ENCODE data around the gene MLPH. TPM values are rescaled to one million over a fixed set of nuclear protein-coding genes. Genes with fewer than 3 reads are reported as not detected.

MLPH gene
- polyA plus RNA-seq, 6 donors from 2014 or later: not detected

DNA sequence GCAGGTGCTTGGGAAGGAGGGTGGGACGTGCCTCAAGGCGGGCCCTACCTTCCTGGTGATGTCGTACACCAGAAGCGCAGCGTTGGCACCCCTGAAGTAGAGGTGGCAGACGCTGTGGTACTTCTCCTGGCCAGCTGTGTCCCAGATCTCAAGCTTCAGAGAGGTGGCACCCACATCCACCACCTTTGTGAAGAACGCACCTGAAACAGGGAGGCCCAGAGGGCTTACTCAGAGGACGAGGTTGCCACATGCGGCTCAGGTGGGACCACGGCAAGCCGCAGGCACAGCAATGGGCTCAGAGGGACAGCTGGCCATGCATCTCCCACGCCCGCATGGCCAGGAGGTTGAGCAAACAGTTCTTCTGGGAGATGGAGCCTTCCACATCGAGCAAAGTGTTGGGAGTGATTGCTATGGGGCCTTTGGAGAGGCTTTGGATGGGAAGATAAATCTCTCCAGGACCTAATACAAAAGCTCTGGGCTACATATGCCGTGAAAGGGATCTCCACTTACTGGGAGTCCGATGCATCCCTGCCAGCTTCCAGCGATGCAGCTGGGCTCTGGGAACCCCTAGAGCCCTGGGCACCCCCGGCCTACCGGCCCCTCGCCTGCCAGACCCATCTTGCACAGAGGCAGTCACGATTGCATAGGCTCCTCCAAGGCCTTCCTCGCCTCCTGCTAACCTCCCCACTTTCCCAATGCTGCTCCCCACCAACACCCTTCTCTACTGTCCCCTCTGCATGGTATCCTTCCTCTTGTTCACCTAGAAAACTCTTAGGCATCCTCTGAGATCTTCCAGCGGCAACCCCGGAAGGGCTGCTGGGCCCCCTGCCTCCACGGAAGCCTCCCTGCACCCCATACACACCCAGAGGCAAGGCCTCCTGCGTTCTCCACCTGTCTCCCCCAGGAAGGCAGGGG is 91.2 kb downstream of the MLPH start:
- Mint-ChIP-seq H3K27me3 (peaks cover 10 to 17% (median 13%) of the 10 kb centered on the region in 3 donors), H3K4me3 (no peak overlapping the region), H3K9me3 (no peaks in the 10 kb centered on the region), H3K36me3 (no peaks in the 10 kb centered on the region), H3K27ac (peak overlapping the region in 1 of 6 donors; percentile 6), H3K4me1 (peaks cover 0 to 2% (median 0%) of the 10 kb centered on the region in 3 donors)
- DNase-seq (no peak), ATAC-seq (ENCODE audit: low read depth in 2 of 2) (no peak)

DNA sequence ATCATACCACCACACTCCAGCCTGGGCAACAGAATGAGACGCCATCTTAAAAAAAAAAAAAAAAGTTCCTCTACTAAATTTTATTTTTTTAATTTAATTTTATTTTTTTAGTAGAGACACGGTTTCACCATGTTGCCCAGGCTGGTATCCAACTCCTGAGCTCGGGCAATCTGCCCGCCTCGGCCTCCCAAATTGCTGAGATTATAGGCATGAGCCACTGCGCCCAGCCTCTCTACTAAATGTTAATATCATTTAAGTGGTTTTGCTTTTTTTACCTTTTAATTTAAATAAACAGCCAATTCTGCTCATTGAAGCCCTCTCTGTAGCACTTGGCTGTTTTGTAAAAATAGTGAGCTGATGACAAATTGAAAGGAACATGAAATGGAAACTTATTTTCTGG is 94.3 kb downstream of the MLPH start:
- no peaks in the 10 kb centered on the region for H3K36me3 Mint-ChIP-seq
- no peaks in the 10 kb centered on the region for H3K9me3 Mint-ChIP-seq
- H3K27ac Mint-ChIP-seq: peak overlapping the region in 1 of 6 donors; percentile 34
- peaks cover 0 to 2% (median 0%) of the 10 kb centered on the region in 3 donors for H3K4me1 Mint-ChIP-seq
- H3K4me3 Mint-ChIP-seq: no peak overlapping the region
- H3K27me3 Mint-ChIP-seq: peaks cover 5 to 10% (median 8%) of the 10 kb centered on the region in 3 donors
- no peak for ATAC-seq (ENCODE audit: low read depth in 2 of 2)
- no peak for DNase-seq

DNA sequence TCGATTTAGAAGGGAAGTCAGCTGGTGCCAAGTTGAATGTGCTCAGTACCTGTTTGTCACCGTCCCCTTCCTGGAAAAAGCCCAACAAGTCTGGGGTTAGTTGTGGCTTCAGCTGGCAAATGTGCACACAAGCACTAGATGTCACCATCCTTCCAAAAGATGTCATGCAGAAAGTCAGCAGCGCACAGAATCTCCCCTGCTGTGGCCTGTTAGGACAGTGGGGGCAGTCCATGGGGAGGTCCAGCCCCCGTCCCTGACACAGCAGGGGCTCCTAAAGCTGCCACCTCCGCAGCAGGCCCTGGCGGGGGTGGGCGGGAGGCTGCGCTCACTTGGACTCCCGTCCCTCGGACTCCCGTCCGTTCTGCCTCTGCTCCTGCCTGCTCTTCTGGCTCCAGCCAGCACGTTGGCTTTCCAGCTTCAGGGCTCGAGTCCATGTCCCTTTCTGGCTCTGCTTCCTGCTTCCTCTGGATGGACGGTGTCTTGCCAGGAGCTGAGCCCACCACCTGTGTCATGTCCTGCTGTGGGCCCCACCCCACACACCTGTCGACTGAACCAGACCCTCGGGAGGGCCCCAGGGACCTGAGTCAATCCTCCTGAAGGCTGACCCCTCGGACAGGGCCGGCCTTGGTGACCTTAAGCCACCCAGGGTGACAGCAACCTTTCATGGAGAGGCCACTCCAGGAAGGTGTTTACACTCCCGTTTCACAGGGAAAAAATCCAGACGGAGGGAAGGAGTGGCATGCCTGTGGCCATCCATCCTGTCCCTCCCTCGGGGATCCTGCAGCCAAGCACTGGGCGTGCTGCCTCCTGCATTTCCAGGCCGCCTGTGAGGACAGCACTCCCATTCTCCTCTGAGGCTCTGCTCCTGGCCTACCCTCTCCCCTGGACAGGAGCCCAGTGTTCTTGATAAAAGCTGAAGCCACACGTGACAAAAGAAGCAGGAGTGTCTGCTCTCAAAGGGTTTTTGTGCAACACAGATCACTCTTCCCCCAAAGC is 95.0 kb downstream of the MLPH start:
- Mint-ChIP-seq H3K27ac (peak overlapping the region in 3 of 6 donors; percentile 24 to 62 (median 34)), H3K9me3 (no peaks in the 10 kb centered on the region), H3K27me3 (peaks cover 2 to 6% (median 2%) of the 10 kb centered on the region in 3 donors), H3K4me3 (no peak overlapping the region), H3K4me1 (peaks cover 0 to 2% (median 0%) of the 10 kb centered on the region in 3 donors), H3K36me3 (no peaks in the 10 kb centered on the region)
- DNase-seq (peak; percentile 55), ATAC-seq (ENCODE audit: low read depth in 2 of 2) (peak; percentile 85 to 87)

DNA sequence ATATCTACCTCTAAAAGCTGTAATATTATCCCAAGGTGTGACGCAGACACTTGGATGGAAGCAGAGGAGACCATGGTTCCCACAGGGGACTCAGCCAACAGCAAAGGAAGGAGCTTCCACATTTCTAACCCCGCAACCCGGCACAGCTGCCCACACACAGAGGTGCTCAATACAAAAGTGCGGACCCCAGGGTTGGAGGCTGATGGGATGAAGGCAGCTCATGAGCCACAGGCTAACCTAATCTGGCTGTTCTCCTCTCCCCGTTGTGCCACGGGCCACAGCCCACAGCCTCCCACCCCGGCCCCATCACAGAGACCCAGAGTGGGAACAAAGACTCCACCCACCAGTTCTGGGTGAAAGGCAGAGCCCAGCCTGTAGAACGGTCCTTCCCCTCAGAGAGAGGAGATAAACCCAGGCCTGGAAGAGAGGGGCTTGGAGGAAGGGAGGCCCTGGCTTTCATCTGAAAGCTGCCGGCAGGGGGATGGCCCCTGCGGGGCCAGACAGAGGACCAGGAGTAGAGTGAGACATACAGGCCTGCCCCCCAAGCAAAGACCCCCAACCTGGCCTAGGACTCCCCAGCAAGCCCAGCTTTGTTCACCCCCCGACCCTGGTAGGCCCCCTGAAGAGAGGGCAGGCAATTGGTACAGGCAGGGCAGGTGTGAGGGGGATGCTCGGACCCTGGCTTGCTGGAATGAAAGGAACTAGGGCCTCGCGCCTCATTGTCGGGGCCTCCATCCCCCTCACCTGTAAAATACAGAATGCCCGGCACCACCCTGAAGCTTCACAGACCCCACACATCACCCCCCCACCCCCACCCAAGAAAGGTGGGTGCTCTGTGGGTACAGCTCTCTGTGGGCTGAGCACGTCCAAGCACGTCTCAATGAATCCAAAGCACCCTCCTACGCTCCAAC is 96.6 kb downstream of the MLPH start:
- Mint-ChIP-seq H3K36me3 (no peaks in the 10 kb centered on the region), H3K27ac (peak overlapping the region in 2 of 6 donors; percentile 28 to 38), H3K4me1 (peaks cover 0 to 2% (median 0%) of the 10 kb centered on the region in 3 donors), H3K9me3 (no peaks in the 10 kb centered on the region), H3K27me3 (peaks cover 0 to 12% (median 0%) of the 10 kb centered on the region in 3 donors), H3K4me3 (no peak overlapping the region)
- ATAC-seq (ENCODE audit: low read depth in 2 of 2) (no peak), DNase-seq (no peak)

DNA sequence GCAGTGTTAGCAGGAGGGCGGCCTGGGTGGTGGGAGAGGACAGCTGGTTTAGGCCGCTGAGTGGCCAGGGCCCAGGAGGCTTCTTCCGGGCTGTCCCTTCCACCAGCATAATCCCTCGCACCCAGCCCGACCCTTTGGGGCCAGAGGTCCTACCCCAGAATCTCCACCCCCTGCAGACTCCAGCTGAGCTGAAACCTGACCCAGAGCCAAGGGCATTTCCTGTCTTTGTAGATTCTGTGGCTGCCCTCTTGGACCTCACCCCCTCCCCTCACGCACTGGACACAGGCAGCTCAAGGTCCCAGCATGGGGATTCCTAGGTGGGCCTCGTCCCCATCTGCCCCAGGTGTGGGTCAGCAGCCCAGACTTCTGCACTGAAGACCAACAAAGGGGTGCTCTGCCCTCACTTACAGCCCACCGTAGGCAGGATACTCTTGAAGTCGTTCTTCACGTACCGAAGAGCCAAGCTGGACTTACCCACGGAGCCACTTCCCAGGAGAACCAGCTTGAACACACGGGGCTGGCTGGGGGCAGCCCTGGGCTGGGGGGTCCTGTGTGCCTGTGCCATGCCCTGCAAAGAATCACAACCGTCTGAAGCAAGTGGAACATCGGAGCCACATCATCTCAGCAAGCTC is 98.7 kb downstream of the MLPH start:
- ATAC-seq (ENCODE audit: low read depth in 2 of 2) (no peak), DNase-seq (no peak)
- H3K4me1 Mint-ChIP-seq: peaks cover 0 to 6% (median 0%) of the 10 kb centered on the region in 3 donors
- no peaks in the 10 kb centered on the region for H3K9me3 Mint-ChIP-seq
- H3K36me3 Mint-ChIP-seq: no peaks in the 10 kb centered on the region
- peak overlapping the region in 2 of 6 donors; percentile 14 to 30 for H3K27ac Mint-ChIP-seq
- H3K4me3 Mint-ChIP-seq: no peak overlapping the region
- peaks cover 0 to 19% (median 5%) of the 10 kb centered on the region in 3 donors for H3K27me3 Mint-ChIP-seq

DNA sequence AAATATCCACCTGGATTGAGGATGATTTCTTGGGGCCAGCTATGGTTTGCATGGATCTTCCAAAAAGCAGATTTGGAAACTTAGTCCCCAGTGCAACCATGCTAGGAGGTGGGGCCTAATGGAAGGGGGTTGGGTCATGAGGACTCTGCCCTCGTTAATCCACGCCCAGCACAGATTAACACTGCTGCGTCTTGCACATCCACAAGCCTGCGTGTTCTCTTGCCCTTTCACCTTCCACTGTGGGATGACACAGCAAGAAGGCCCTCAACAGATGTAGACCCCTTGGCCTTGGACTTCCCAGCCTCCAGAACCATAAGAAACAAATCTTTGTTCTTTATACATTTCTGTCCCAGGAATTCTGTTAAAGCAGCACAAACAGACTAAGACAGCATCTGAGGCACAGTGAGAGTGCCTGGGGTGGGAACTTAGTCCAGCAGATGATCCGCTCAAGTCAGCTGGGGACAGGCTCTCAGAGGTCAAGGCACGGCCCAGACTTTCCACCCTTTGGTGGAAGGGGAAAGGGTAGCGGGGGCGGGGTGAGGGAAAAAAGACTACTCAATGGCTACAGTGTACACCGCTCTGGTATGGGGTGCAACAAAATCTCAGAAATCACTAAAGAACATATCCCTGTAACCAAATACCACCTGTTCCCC is 101.1 kb downstream of the MLPH start:
- Mint-ChIP-seq H3K27me3 (peaks cover 0 to 19% (median 5%) of the 10 kb centered on the region in 3 donors), H3K36me3 (no peaks in the 10 kb centered on the region), H3K4me3 (no peak overlapping the region), H3K9me3 (no peaks in the 10 kb centered on the region), H3K27ac (no peak overlapping the region), H3K4me1 (peaks cover 5 to 14% (median 11%) of the 10 kb centered on the region in 3 donors)
- ATAC-seq (ENCODE audit: low read depth in 2 of 2): no peak
- DNase-seq: no peak

DNA sequence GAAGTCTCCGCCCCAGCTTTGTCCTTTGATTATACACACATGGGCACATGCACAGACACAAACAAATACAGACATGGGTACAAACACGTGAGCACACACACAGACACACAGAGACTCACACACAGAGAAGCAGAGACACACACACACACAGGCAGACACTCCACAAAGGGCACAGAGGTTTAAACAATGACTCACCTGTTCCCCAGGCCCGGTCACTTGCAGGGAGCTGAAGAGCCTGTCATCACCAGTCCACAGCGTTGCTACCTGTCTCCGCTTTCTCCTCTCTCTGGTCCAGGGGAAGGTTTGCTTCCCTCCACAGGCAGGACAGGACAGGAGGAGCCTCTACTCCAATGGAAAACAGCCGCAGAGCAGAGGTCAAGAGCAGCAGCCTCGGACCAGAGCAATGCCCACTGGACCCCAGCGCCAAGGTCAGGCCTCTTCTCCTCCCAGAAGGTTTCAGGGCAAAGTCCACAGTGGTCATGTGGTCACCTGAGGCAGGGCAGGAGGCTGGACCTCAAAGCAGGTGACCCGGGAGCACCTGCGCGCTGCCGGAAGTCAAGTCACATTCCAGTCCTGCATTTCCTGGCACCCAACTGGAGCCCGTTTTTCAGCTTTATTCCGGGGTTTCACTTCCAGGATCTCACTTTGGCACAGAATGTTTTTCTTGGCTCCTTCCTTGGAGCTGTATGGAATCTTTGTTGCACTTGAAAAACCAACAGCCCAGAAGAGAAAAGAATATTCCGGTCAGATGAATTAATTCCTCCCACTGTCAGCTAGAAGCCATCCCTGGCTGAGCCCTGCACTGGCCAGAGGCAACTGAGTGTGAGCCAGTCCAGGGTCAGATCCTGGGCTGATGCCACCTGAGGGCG is 103.5 kb downstream of the MLPH start, which contains the start of gene RAB17:
Gene RAB17, minus strand, starts transcription at position 463 of the 869 bp plus-strand sequence. CDS start 4,580 bp downstream, outside the sequence.
- Mint-ChIP-seq H3K27me3 (peaks cover 0 to 14% (median 5%) of the 10 kb centered on the region in 3 donors), H3K27ac (peak within 1 kb of the TSS in 3 of 6 donors; percentile 17 to 92 (median 64)), H3K36me3 (no peaks in the 10 kb centered on the region), H3K9me3 (no peaks in the 10 kb centered on the region), H3K4me1 (peaks cover 5 to 28% (median 22%) of the 10 kb centered on the region in 3 donors), H3K4me3 (peak within 1 kb of the TSS in 5 of 8 donors; percentile 19 to 67 (median 35))
- ATAC-seq (ENCODE audit: low read depth in 2 of 2): no peak
- no peak for DNase-seq

DNA sequence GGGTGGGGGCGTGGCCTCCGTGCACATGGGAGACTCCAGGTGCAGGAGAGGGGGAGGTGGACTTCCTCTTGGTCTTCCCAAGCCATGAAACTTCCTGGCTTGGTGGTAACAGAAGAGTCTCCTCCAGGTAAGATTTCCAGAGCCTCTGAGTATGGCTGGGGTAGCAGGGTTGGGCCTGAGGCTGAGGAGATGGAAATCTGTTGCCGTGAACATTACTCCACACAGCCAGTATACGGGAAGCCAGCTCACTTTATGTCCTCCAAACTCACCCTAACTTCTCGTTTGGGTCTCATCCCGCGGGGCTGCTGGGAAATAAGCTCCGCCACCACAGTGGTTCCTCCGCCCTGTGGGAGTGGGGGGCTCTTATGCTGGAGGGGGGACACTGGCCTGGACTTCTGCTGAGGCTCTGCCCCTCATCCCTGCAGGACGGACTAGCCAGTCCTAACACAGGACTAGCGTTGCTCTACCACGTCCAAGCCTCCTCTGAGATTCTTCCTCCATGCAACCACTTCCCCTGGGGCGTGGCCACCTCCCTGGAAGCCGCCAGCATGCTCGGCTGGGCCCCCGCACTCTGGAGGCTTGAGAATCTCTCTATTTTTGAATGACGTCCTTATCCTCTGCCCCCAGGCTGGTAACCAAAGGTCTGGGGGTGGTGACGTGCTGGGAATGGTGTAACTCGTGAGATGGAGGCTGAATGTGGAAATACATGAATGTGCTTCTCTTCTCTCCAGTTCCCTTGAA is 104.3 kb downstream of the MLPH start:
- Mint-ChIP-seq H3K9me3 (no peaks in the 10 kb centered on the region), H3K27me3 (peaks cover 0 to 14% (median 5%) of the 10 kb centered on the region in 3 donors), H3K4me1 (peaks cover 5 to 30% (median 22%) of the 10 kb centered on the region in 3 donors), H3K27ac (peak overlapping the region in 3 of 6 donors; percentile 17 to 92 (median 21)), H3K36me3 (no peaks in the 10 kb centered on the region), H3K4me3 (peak overlapping the region in 5 of 8 donors; percentile 19 to 67 (median 35))
- DNase-seq (peak; percentile 28), ATAC-seq (ENCODE audit: low read depth in 2 of 2) (peak; percentile 61 to 63)

DNA sequence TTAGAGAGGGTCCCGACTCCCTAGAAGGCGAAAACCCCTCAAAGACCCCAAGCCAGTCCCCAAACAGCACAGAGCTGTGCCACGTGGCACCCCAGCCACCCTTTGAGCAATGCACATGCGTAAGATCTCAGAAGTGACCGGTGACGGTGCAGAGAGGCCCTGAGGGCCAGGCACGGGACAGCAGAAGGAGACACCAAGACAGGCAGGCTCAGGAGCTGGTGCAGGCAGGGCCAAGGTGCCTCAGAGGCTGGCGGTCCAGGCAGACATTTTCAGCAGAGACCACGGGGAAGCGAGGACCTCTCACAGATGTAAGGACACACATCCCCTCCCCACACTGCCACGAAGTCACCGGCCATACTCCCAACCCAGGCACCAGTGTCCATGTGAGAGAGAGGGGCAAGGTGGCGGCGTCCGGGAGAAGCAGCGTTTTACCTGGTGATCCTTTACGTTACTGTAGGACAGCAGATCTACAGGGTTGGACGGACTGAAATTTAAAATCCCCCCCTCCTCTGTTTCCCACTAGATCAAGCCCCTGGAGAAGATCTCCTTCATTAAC is 105.5 kb downstream of the MLPH start:
- DNase-seq: no peak
- Mint-ChIP-seq H3K27ac (peak overlapping the region in 2 of 6 donors; percentile 62 to 74), H3K4me1 (peaks cover 7 to 30% (median 22%) of the 10 kb centered on the region in 3 donors), H3K9me3 (no peaks in the 10 kb centered on the region), H3K36me3 (no peaks in the 10 kb centered on the region), H3K27me3 (peaks cover 0 to 8% (median 5%) of the 10 kb centered on the region in 3 donors), H3K4me3 (no peak overlapping the region)
- ATAC-seq (ENCODE audit: low read depth in 2 of 2): no peak

DNA sequence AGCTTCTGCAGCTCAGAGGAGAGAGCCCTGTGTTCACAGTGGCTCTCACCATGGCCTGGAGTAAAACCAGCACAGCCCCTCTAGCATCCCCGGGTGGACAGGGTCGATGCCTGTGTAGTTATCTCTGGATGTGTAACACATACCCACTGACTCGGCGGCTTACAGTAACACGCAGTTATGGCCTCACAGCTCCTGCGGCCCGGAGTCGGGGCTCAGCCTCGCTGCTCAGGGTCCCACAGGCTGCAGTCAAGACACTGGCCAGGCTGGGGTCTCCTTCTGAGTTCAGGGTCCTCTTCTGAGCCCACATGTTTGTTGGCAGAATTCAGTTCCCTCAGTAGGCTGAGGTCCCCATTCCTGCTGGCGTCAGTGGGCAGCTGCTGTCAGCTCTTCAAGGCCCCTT is 106.0 kb downstream of the MLPH start:
- H3K36me3 Mint-ChIP-seq: no peaks in the 10 kb centered on the region
- DNase-seq (no peak), ATAC-seq (ENCODE audit: low read depth in 2 of 2) (no peak)
- no peaks in the 10 kb centered on the region for H3K9me3 Mint-ChIP-seq
- no peak overlapping the region for H3K4me3 Mint-ChIP-seq
- H3K4me1 Mint-ChIP-seq: peaks cover 11 to 30% (median 22%) of the 10 kb centered on the region in 3 donors
- peak overlapping the region in 3 of 6 donors; percentile 62 to 76 (median 74) for H3K27ac Mint-ChIP-seq
- peaks cover 0 to 7% (median 5%) of the 10 kb centered on the region in 3 donors for H3K27me3 Mint-ChIP-seq
